GM10266 (cell line): Measurements from ENCODE around the gene PPP6R3.
"Not testable (repeated sequence)": the region's sequence is repeated elsewhere in the genome, so short reads cannot be mapped to it uniquely, and the experiment has no call there.

ENCODE experiments used
- DNase-seq: peaks from one replicate; pipeline ENCODE4 v3.0.0; 2012; ENCODE audit errors: extremely low spot score
- CTCF ChIP-seq: IDR thresholded peaks from 2 replicates; pipeline ENCODE4 v1.5.1; 2012; ENCODE audit warnings: mild to moderate bottlenecking, low read depth; ENCODE audit not compliant: control insufficient read depth, insufficient read depth; ENCODE audit errors: missing control alignments

Gene PPP6R3

GRCh38 chr11:68539395-68539794 is 78.8 kb downstream of the PPP6R3 start:
- no peak for TF ChIP-seq CTCF
- DNase-seq = no peak

- not testable (repeated sequence) for DNase-seq
These were observed 80.0 kb downstream of the PPP6R3 start for GRCh38 chr11:68540504-68540903.

GRCh38 chr11:68541116-68541515 is 80.6 kb downstream of the PPP6R3 start:
- no peak for TF ChIP-seq CTCF
- DNase-seq = no peak

- DNase-seq = no peak
- no peak for TF ChIP-seq CTCF
These were observed 81.4 kb downstream of the PPP6R3 start for GRCh38 chr11:68541991-68542390.

- no peak for TF ChIP-seq CTCF
- no peak for DNase-seq
These were observed 82.1 kb downstream of the PPP6R3 start for GRCh38 chr11:68542617-68543016.

- TF ChIP-seq CTCF = no peak
- DNase-seq = no peak
These were observed 83.0 kb downstream of the PPP6R3 start for GRCh38 chr11:68543594-68543993.

- no peak for DNase-seq
- TF ChIP-seq CTCF = no peak
These were observed 84.8 kb downstream of the PPP6R3 start for GRCh38 chr11:68545347-68545746.

GRCh38 chr11:68545796-68546195 is 85.2 kb downstream of the PPP6R3 start:
- DNase-seq = no peak
- no peak for TF ChIP-seq CTCF
